ENCODE results near the gene CA10. TPM values are rescaled to one million over a fixed set of nuclear protein-coding genes. Genes with fewer than 3 reads are reported as not detected.

CA10 gene
- total and polyA plus RNA-seq, 2 of the 4 experiments (the other 2 are of a cell fraction) = not detected

DNA sequence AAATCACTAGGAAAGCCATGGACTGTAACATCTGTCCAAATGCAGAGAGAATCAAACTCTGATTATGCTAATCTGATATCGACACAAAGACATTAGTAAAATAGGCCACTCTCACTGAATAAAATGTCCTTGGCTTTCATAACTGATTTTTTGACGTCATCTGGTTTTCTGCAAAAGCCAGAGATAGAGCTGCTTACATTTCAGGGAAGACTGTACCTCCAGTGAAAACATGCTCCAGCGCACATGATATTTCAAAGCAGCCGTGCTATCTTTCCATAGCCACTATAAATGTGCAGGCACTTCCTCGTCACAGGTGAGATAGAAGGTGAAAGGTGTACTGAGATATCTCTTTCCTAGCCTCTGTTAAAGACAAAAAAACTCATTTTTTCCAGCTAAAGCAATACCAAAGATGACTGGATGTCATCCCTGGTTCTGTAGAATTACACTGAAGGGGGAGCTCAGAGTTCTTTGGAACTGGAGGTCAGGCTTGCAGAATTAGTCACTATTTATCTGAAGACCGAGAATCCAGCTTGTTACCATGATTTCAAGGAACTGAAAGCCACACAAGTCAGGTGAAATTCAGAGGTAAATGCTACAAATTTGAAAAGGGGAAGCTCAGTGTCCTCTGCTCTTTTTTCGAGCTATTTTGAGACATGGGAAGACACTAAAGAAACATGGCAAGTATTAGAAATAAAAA, 249.5 kb downstream of the CA10 start:
- no peaks in the 10 kb centered on the region for H3K4me1 ChIP-seq (ENCODE audit: control insufficient read depth, insufficient read depth, low read length)
- no peak overlapping the region for H4K5ac ChIP-seq (ENCODE audit: low read depth, low read length)
- no peaks in the 10 kb centered on the region for H3K79me1 ChIP-seq (ENCODE audit: low read depth in 1 of 2, low read length in 2 of 2)
- H2BK5ac ChIP-seq (ENCODE audit: low read depth, low read length, poor library complexity, severe bottlenecking) = no peak overlapping the region
- ChIA-PET POLR2A (ENCODE audit: unreplicated experiment) (no interaction called here), CTCF (no interaction called here)
- H2BK120ac ChIP-seq (ENCODE audit: low read depth, low read length) = no peak overlapping the region
- ATAC-seq (ENCODE audit: low read depth) (no peak), DNase-seq (no peak)
- no peak overlapping the region for H4K91ac ChIP-seq (ENCODE audit: insufficient read depth, low read depth, low read length)
- no peaks in the 10 kb centered on the region for H4K20me1 ChIP-seq (ENCODE audit: insufficient read depth, low read length)
- WGBS, 2 experiments (ENCODE audit: extremely low coverage in 2 of 2, insufficient read length in 1 of 2) = 50% methylated on average over 2 of the region's 7 CpGs; no CpG with 5 or more reads in 1 of the 2 experiments
- H3K27me3 ChIP-seq (ENCODE audit: control insufficient read depth, insufficient read depth, low read length) = no peaks in the 10 kb centered on the region
- no peak overlapping the region for H2BK20ac ChIP-seq (ENCODE audit: low read depth, low read length)
- H3K14ac ChIP-seq (replicated peaks; ENCODE audit: low read depth, low read length) = no peak overlapping the region
- no peak for TF ChIP-seq SMC3 (IDR thresholded peaks at IDR 0.05; ENCODE audit: low read depth, low read length)
- TF ChIP-seq CEBPB (IDR thresholded peaks at IDR 0.05; ENCODE audit: low read depth, low read length) = no peak
- TF ChIP-seq, protein P1, sequence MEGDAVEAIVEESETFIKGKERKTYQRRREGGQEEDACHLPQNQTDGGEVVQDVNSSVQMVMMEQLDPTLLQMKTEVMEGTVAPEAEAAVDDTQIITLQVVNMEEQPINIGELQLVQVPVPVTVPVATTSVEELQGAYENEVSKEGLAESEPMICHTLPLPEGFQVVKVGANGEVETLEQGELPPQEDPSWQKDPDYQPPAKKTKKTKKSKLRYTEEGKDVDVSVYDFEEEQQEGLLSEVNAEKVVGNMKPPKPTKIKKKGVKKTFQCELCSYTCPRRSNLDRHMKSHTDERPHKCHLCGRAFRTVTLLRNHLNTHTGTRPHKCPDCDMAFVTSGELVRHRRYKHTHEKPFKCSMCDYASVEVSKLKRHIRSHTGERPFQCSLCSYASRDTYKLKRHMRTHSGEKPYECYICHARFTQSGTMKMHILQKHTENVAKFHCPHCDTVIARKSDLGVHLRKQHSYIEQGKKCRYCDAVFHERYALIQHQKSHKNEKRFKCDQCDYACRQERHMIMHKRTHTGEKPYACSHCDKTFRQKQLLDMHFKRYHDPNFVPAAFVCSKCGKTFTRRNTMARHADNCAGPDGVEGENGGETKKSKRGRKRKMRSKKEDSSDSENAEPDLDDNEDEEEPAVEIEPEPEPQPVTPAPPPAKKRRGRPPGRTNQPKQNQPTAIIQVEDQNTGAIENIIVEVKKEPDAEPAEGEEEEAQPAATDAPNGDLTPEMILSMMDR (conservative IDR thresholded peaks at IDR 0.05; ENCODE audit: low read depth, low read length) = no peak
- no peak for TF ChIP-seq NFE2L2 (IDR thresholded peaks at IDR 0.05; ENCODE audit: low read depth, low read length)
- TF ChIP-seq MAZ (IDR thresholded peaks at IDR 0.05; ENCODE audit: borderline replicate concordance, low read depth, low read length) = no peak
- no peak for TF ChIP-seq CHD1 (IDR thresholded peaks at IDR 0.05; ENCODE audit: low read depth, low read length)
- TF ChIP-seq RAD21 (IDR thresholded peaks at IDR 0.05; ENCODE audit: low read length) = no peak
- no peak for TF ChIP-seq BHLHE40 (IDR thresholded peaks at IDR 0.05; ENCODE audit: low read depth, low read length)
- TF ChIP-seq RFX5 (IDR thresholded peaks at IDR 0.05; ENCODE audit: low read depth, low read length) = no peak
- TF ChIP-seq POLR2A (IDR thresholded peaks at IDR 0.05; ENCODE audit: low read depth, low read length) = no peak
- no peak for TF ChIP-seq MXI1 (IDR thresholded peaks at IDR 0.05; ENCODE audit: borderline replicate concordance, low read depth, low read length)
- no peak for TF ChIP-seq MAFK (IDR thresholded peaks at IDR 0.05; ENCODE audit: low read depth, low read length)
- TF ChIP-seq RCOR1 (IDR thresholded peaks at IDR 0.05; ENCODE audit: insufficient replicate concordance, low read length) = no peak
- TF ChIP-seq FOS (IDR thresholded peaks at IDR 0.05; ENCODE audit: low read depth, low read length) = no peak
- TF ChIP-seq, protein P2, sequence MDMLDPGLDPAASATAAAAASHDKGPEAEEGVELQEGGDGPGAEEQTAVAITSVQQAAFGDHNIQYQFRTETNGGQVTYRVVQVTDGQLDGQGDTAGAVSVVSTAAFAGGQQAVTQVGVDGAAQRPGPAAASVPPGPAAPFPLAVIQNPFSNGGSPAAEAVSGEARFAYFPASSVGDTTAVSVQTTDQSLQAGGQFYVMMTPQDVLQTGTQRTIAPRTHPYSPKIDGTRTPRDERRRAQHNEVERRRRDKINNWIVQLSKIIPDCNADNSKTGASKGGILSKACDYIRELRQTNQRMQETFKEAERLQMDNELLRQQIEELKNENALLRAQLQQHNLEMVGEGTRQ (IDR thresholded peaks at IDR 0.05; ENCODE audit: low read depth, low read length) = no peak
- TF ChIP-seq, protein P3, sequence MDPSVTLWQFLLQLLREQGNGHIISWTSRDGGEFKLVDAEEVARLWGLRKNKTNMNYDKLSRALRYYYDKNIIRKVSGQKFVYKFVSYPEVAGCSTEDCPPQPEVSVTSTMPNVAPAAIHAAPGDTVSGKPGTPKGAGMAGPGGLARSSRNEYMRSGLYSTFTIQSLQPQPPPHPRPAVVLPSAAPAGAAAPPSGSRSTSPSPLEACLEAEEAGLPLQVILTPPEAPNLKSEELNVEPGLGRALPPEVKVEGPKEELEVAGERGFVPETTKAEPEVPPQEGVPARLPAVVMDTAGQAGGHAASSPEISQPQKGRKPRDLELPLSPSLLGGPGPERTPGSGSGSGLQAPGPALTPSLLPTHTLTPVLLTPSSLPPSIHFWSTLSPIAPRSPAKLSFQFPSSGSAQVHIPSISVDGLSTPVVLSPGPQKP (IDR thresholded peaks at IDR 0.05; ENCODE audit: borderline replicate concordance, low read depth, low read length) = no peak
- H3K4me2 ChIP-seq (ENCODE audit: low read depth, low read length) = no peak overlapping the region
- in situ Hi-C loops (cut with MboI; ENCODE audit: low sequenced_read_pairs) (no loop called here), dilution Hi-C loops (cut with HindIII; ENCODE audit: low sequenced_read_pairs, unreplicated experiment) (no loop called here), intact Hi-C loops (cut with micrococcal nuclease) (no loop called here)
- H3K27ac ChIP-seq (ENCODE audit: insufficient read depth, low read length) = no peak overlapping the region
- no peak overlapping the region for H3K18ac ChIP-seq (ENCODE audit: low read depth, low read length)
- H2AFZ ChIP-seq (replicated peaks; ENCODE audit: low read length, poor library complexity) = no peak overlapping the region
- peaks cover 20% of the 10 kb centered on the region for H3K9me3 ChIP-seq (ENCODE audit: control insufficient read depth, insufficient read depth, low read length)
- no peak overlapping the region for H3K4me3 ChIP-seq (ENCODE audit: insufficient read depth, low read depth, low read length)
- no peak overlapping the region for H3K23ac ChIP-seq (ENCODE audit: low read depth, low read length)
- H2AK5ac ChIP-seq (ENCODE audit: low read depth, low read length) = no peak overlapping the region
- no peak overlapping the region for H3K56ac ChIP-seq (ENCODE audit: extremely low read depth, insufficient read depth, low read length)
- no peak overlapping the region for H3K4ac ChIP-seq (ENCODE audit: low read depth, low read length)
- no peak overlapping the region for H2AK9ac ChIP-seq (replicated peaks; ENCODE audit: low read depth, low read length, poor library complexity)
- no peak overlapping the region for H4K8ac ChIP-seq (ENCODE audit: low read depth in 2 of 2, low read length in 2 of 2)
- H3K36me3 ChIP-seq (ENCODE audit: control insufficient read depth, insufficient read depth, low read length) = no peaks in the 10 kb centered on the region
- BruUV-seq (replicated peaks) = no TSS peak
- H3K9ac ChIP-seq (ENCODE audit: low read depth, low read length) = no peak overlapping the region
- H3K9me1 ChIP-seq (ENCODE audit: insufficient read depth, low read length) = no peaks in the 10 kb centered on the region
- H2BK15ac ChIP-seq (ENCODE audit: low read depth, low read length) = no peak overlapping the region
